Panc1 (cell line): ENCODE results near the gene PATJ. TPM values are rescaled to one million over a fixed set of nuclear protein-coding genes. Genes with fewer than 3 reads are reported as not detected.

Source experiments
- ATAC-seq: fragments of 200-7000 bp; cut with Tn5 transposase; 2 replicates; pipeline ENCODE4 v1.9.1; 2020; ENCODE audit warnings: mild to moderate bottlenecking, moderate library complexity
- BruUV-seq: library from RNA; stranded (reverse); fragments of 400-500 nt; replicated peaks from 2 replicates; lab custom pipeline; 2021; lab: Mats Ljungman, UMichigan
- CTCF ChIA-PET: fragments of 300-600 bp; sonication (Branson Sonifier 250); formaldehyde crosslinking; loops from one replicate; lab custom pipeline; 2022; ENCODE audit warnings: antibody characterized with exemption; lab: Charles Lee
- POLR2A ChIA-PET: fragments of 300-600 bp; sonication (Branson Sonifier 250); formaldehyde crosslinking; loops from one replicate; lab custom pipeline; 2022; ENCODE audit warnings: antibody characterized with exemption; lab: Charles Lee
- DNase-seq: peaks from one replicate; pipeline ENCODE4 v3.0.0-alpha.2; 2010; ENCODE audit warnings: low read depth, low spot score
- H3K27ac ChIP-seq: 2 replicates; pipeline ENCODE4 v1.5.1; 2011; ENCODE audit warnings: mild to moderate bottlenecking, low read length, inconsistent platforms
- H3K27me3 ChIP-seq: fragments of 200-500 bp; sonication (Bioruptor generic); 2 replicates; pipeline ENCODE4 v1.6.0; 2014; ENCODE audit warnings: low read length, inconsistent platforms; ENCODE audit not compliant: control insufficient read depth, insufficient read depth
- H3K36me3 ChIP-seq: fragments of 200-500 bp; sonication (Bioruptor generic); 2 replicates; pipeline ENCODE4 v1.5.1; 2014; ENCODE audit warnings: inconsistent platforms, mild to moderate bottlenecking, low read length, moderate library complexity; ENCODE audit not compliant: control insufficient read depth, insufficient read depth
- H3K4me1 ChIP-seq: 2 replicates; pipeline ENCODE4 v1.5.1; 2011; ENCODE audit warnings: inconsistent platforms, mild to moderate bottlenecking, low read length, moderate library complexity; ENCODE audit not compliant: control insufficient read depth, insufficient read depth
- H3K4me3 ChIP-seq, 2 experiments: 2 replicates each; pipeline ENCODE4 v1.5.1; 2011 to 2012; ENCODE audit warnings: low read depth in 2 of 2, low read length in 2 of 2, mild to moderate bottlenecking in 2 of 2, inconsistent platforms in 1 of 2, moderate library complexity in 1 of 2
- H3K9me3 ChIP-seq: fragments of 200-500 bp; sonication (Bioruptor generic); 2 replicates; pipeline ENCODE4 v1.5.1; 2014; ENCODE audit warnings: low read depth, mild to moderate bottlenecking, inconsistent platforms, low read length, moderate library complexity; ENCODE audit not compliant: control insufficient read depth, insufficient read depth
- POLR2AphosphoS5 ChIP-seq: IDR thresholded peaks from 2 replicates; pipeline ENCODE4 v1.6.1; 2012; ENCODE audit warnings: mild to moderate bottlenecking, low read depth, low read length, moderate library complexity
- SIN3A ChIP-seq: IDR thresholded peaks from 2 replicates; pipeline ENCODE4 v1.6.1; 2012; ENCODE audit warnings: low read depth, mild to moderate bottlenecking, low read length, moderate library complexity, borderline replicate concordance; ENCODE audit not compliant: insufficient read depth
- TCF7L2 ChIP-seq: IDR thresholded peaks from 2 replicates; pipeline ENCODE4 v1.6.1; 2011; ENCODE audit warnings: mild to moderate bottlenecking, low read depth, low read length, inconsistent platforms
- in situ Hi-C: cut with HindIII; loops from 2 replicates; pipeline ENCODE4 v1.10.0; 2016; ENCODE audit warnings: low sequenced_read_pairs, low pct_unique_long_range_greater_than_20kb
- intact Hi-C: fragments of 100-400 bp; cut with micrococcal nuclease; formaldehyde crosslinking; loops from one replicate; pipeline ENCODE4 v1.10.0; 2022; ENCODE audit not compliant: unreplicated experiment
- total RNA-seq: library from RNA; stranded (reverse); gene quantifications from one replicate; pipeline ENCODE4 v1.2.1, GENCODE V29; 2021; ENCODE audit not compliant: unreplicated experiment
- TF ChIP-seq, protein P1 (sequence below), 2 experiments: IDR thresholded peaks; 2 replicates each; pipeline ENCODE4 v1.6.1; 2011 to 2012; ENCODE audit warnings: low read depth in 2 of 2, control low read depth in 1 of 2, low read length in 1 of 2, mild to moderate bottlenecking in 1 of 2, moderate library complexity in 1 of 2; ENCODE audit not compliant: insufficient read depth in 1 of 2
- TF ChIP-seq, protein P2 (sequence below): fragments of 450-650 bp; IDR thresholded peaks from 2 replicates; pipeline ENCODE4 v1.5.1; 2017; ENCODE audit warnings: mild to moderate bottlenecking

Gene PATJ
- total RNA-seq, 1 experiment from 2014 or later, result 36.2 TPM

DNA sequence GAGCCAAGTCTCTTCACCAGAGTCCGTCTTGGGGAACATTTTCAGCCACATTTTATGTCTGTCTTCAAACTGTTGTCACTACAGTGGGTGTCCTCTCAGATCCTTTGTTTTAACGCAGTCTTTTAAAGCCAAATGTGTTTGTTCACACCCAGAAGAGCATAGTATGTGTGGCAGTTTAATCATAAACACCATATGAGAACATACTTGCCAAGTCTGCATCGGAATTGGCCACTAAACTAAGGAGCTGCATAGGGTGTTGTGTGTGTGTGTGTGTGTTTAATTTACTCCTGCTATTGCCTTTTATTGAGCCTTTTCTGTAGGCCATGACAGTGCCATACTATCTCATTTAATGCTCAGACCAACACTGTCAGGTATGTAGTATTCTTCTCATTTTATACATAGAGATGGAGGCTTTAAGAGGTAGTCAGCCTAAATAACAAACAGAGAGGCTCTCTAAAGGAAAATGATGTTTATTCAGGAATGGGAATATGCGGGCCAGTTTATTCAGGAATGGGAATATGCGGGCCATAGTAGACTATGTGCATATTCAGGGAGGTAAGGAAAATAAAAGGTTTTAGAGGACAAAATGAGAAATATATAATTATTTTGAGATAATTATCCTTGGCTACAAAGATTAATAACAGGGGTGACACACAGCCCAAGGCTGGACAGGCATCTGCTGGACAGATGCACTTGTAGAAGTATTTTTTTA lies 384.5 kb downstream of the PATJ start:
- H3K4me1 ChIP-seq, result no peaks in the 10 kb centered on the region
- no peaks in the 10 kb centered on the region for H3K9me3 ChIP-seq
- no peak for ATAC-seq
- no peak for DNase-seq
- H3K4me3 ChIP-seq, result no peak overlapping the region
- CTCF ChIA-PET, result interaction anchor here (0.6 kb wide), 1 partner anchor 17 kb away, joined by 3 read pairs; no protein-coding TSS in a partner anchor
- in situ Hi-C loops, result no loop called here
- H3K27me3 ChIP-seq, result no peaks in the 10 kb centered on the region
- intact Hi-C loops, result no loop called here
- TF ChIP-seq, protein P1, sequence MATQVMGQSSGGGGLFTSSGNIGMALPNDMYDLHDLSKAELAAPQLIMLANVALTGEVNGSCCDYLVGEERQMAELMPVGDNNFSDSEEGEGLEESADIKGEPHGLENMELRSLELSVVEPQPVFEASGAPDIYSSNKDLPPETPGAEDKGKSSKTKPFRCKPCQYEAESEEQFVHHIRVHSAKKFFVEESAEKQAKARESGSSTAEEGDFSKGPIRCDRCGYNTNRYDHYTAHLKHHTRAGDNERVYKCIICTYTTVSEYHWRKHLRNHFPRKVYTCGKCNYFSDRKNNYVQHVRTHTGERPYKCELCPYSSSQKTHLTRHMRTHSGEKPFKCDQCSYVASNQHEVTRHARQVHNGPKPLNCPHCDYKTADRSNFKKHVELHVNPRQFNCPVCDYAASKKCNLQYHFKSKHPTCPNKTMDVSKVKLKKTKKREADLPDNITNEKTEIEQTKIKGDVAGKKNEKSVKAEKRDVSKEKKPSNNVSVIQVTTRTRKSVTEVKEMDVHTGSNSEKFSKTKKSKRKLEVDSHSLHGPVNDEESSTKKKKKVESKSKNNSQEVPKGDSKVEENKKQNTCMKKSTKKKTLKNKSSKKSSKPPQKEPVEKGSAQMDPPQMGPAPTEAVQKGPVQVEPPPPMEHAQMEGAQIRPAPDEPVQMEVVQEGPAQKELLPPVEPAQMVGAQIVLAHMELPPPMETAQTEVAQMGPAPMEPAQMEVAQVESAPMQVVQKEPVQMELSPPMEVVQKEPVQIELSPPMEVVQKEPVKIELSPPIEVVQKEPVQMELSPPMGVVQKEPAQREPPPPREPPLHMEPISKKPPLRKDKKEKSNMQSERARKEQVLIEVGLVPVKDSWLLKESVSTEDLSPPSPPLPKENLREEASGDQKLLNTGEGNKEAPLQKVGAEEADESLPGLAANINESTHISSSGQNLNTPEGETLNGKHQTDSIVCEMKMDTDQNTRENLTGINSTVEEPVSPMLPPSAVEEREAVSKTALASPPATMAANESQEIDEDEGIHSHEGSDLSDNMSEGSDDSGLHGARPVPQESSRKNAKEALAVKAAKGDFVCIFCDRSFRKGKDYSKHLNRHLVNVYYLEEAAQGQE (IDR thresholded peaks at IDR 0.05; ENCODE audit: insufficient read depth in 1 of 2, low read depth in 2 of 2, low read length in 1 of 2), result no peak
- TF ChIP-seq SIN3A (no peak), POLR2AphosphoS5 (no peak), TCF7L2 (no peak)
- TF ChIP-seq, protein P2, sequence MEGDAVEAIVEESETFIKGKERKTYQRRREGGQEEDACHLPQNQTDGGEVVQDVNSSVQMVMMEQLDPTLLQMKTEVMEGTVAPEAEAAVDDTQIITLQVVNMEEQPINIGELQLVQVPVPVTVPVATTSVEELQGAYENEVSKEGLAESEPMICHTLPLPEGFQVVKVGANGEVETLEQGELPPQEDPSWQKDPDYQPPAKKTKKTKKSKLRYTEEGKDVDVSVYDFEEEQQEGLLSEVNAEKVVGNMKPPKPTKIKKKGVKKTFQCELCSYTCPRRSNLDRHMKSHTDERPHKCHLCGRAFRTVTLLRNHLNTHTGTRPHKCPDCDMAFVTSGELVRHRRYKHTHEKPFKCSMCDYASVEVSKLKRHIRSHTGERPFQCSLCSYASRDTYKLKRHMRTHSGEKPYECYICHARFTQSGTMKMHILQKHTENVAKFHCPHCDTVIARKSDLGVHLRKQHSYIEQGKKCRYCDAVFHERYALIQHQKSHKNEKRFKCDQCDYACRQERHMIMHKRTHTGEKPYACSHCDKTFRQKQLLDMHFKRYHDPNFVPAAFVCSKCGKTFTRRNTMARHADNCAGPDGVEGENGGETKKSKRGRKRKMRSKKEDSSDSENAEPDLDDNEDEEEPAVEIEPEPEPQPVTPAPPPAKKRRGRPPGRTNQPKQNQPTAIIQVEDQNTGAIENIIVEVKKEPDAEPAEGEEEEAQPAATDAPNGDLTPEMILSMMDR, result no peak
- H3K36me3 ChIP-seq, result no peaks in the 10 kb centered on the region
- POLR2A ChIA-PET, result no interaction called here
- H3K27ac ChIP-seq, result no peak overlapping the region
- no TSS peak for BruUV-seq

DNA sequence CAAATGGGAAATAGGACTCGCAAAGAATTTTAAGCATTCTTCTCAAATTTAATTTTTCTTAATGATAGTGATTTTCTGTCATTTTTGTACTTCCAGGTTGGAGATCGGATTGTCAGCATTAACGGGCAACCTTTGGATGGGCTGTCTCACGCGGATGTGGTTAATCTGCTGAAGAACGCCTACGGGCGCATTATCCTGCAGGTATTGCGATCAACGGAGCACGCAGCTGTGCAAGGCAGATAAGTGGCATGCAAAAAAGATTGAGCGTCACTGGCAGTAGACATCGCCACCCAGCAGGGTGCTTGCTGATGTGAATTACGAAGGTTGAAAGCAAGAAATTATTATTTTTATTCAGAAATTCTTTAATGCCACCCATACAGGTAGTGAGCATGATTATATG lies 386.5 kb downstream of the PATJ start:
- Histone ChIP-seq H3K36me3 (no peaks in the 10 kb centered on the region), H3K4me3 (no peak overlapping the region), H3K27ac (no peak overlapping the region), H3K9me3 (no peaks in the 10 kb centered on the region), H3K27me3 (no peaks in the 10 kb centered on the region), H3K4me1 (no peaks in the 10 kb centered on the region)
- ATAC-seq, result no peak
- CTCF ChIA-PET, result no interaction called here
- TF ChIP-seq, protein P1 (IDR thresholded peaks at IDR 0.05; ENCODE audit: insufficient read depth in 1 of 2, low read depth in 2 of 2, low read length in 1 of 2), result no peak
- no peak for TF ChIP-seq TCF7L2
- TF ChIP-seq, protein P2, result no peak
- no peak for TF ChIP-seq SIN3A
- no peak for TF ChIP-seq POLR2AphosphoS5
- DNase-seq, result no peak
- intact Hi-C loops, result no loop called here
- in situ Hi-C loops, result no loop called here
- POLR2A ChIA-PET, result no interaction called here
- no TSS peak for BruUV-seq
